Measurements from ENCODE around the gene PLXNA4. TPM values are rescaled to one million over a fixed set of nuclear protein-coding genes. Genes with fewer than 3 reads are reported as not detected.

PLXNA4 gene
- total RNA-seq, 1 donor from 2014 or later = 3.3 TPM

DNA sequence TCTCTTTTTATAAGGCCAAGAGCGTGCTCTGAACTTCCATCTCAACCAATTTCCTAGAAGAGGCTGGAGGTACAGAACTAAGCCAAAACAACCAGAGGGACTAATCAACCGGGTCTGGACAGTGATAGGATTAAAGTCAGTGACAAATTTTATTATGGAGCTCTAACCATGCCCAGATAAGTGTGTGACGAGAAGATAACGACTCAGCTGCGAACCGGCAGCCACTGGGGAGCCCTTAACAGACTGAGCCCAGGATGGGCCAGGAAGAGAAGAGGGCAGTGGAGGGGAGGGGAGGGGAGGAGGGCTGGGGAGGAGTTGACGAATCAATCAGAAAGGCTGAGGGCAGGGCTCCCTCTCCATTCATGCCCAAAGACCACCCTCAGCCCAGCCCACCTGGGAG, 119.9 kb downstream of the PLXNA4 start:
- H3K9ac ChIP-seq (ENCODE audit: low read length) = no peak overlapping the region
- no peaks in the 10 kb centered on the region for H4K20me1 ChIP-seq (ENCODE audit: insufficient read depth, low read length)
- H3K4me2 ChIP-seq (ENCODE audit: low read length) = no peak overlapping the region
- no peak for DNase-seq (ENCODE audit: low read depth)
- FAIRE-seq = no peak
- Mint-ChIP-seq H3K36me3 (ENCODE audit: low read depth, unreplicated experiment) (no peaks in the 10 kb centered on the region), H3K27me3 (ENCODE audit: low read depth, unreplicated experiment) (peaks cover 61% of the 10 kb centered on the region), H3K27ac (ENCODE audit: unreplicated experiment) (no peak overlapping the region), H3K4me3 (ENCODE audit: unreplicated experiment) (no peak overlapping the region), H3K4me1 (ENCODE audit: low read depth, unreplicated experiment) (peaks cover 3% of the 10 kb centered on the region), H3K9me3 (ENCODE audit: unreplicated experiment) (peaks cover 2% of the 10 kb centered on the region)
- H3K36me3 ChIP-seq (ENCODE audit: insufficient read depth, low read length) = no peaks in the 10 kb centered on the region
- TF ChIP-seq, protein P1, sequence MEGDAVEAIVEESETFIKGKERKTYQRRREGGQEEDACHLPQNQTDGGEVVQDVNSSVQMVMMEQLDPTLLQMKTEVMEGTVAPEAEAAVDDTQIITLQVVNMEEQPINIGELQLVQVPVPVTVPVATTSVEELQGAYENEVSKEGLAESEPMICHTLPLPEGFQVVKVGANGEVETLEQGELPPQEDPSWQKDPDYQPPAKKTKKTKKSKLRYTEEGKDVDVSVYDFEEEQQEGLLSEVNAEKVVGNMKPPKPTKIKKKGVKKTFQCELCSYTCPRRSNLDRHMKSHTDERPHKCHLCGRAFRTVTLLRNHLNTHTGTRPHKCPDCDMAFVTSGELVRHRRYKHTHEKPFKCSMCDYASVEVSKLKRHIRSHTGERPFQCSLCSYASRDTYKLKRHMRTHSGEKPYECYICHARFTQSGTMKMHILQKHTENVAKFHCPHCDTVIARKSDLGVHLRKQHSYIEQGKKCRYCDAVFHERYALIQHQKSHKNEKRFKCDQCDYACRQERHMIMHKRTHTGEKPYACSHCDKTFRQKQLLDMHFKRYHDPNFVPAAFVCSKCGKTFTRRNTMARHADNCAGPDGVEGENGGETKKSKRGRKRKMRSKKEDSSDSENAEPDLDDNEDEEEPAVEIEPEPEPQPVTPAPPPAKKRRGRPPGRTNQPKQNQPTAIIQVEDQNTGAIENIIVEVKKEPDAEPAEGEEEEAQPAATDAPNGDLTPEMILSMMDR (IDR thresholded peaks at IDR 0.05; ENCODE audit: insufficient read depth, low read depth, low read length) = no peak
- no peak for TF ChIP-seq EZH2 (IDR thresholded peaks at IDR 0.05; ENCODE audit: insufficient read depth, low read length)
- no peak overlapping the region for H3K27ac ChIP-seq (ENCODE audit: low read depth, low read length)
- H3K4me1 ChIP-seq (ENCODE audit: insufficient read depth, low read length) = peaks cover 5% of the 10 kb centered on the region
- H3K79me2 ChIP-seq (ENCODE audit: insufficient read depth, low read length) = no peaks in the 10 kb centered on the region
- H2AFZ ChIP-seq (ENCODE audit: low read depth, low read length) = no peak overlapping the region
- H3K4me3 ChIP-seq (ENCODE audit: insufficient read depth, low read depth, low read length) = no peak overlapping the region
- no peaks in the 10 kb centered on the region for H3K9me3 ChIP-seq (ENCODE audit: insufficient read depth, low read depth, low read length)
- no peaks in the 10 kb centered on the region for H3K27me3 ChIP-seq (ENCODE audit: insufficient read depth, low read length)

DNA sequence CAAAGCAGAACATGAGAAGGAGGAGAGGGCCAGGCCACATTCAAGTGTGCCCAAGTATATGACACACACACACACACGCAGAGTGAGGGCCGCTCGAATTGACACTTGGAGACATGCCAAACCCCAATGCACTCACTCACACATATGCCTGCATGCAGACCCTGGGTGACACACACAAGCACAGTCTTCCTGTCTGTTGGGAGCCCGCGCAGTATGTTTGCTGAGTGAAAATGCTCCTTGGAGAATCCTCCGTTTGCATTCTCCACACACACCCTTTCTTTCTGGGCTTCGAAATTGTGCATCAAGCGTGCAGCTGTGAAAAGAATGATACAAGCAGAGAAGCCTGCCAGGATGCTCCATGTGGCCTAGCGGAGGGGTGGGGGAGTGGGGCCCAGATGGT, 120.9 kb downstream of the PLXNA4 start:
- peaks cover 5% of the 10 kb centered on the region for H3K4me1 ChIP-seq (ENCODE audit: insufficient read depth, low read length)
- H3K9ac ChIP-seq (ENCODE audit: low read length) = no peak overlapping the region
- H3K36me3 ChIP-seq (ENCODE audit: insufficient read depth, low read length) = no peaks in the 10 kb centered on the region
- Mint-ChIP-seq H3K27me3 (ENCODE audit: low read depth, unreplicated experiment) (peaks cover 66% of the 10 kb centered on the region), H3K27ac (ENCODE audit: unreplicated experiment) (no peak overlapping the region), H3K4me1 (ENCODE audit: low read depth, unreplicated experiment) (no peaks in the 10 kb centered on the region), H3K9me3 (ENCODE audit: unreplicated experiment) (peaks cover 2% of the 10 kb centered on the region), H3K4me3 (ENCODE audit: unreplicated experiment) (no peak overlapping the region), H3K36me3 (ENCODE audit: low read depth, unreplicated experiment) (peaks cover under 1% of the 10 kb centered on the region)
- H3K4me3 ChIP-seq (ENCODE audit: insufficient read depth, low read depth, low read length) = no peak overlapping the region
- H4K20me1 ChIP-seq (ENCODE audit: insufficient read depth, low read length) = no peaks in the 10 kb centered on the region
- no peaks in the 10 kb centered on the region for H3K79me2 ChIP-seq (ENCODE audit: insufficient read depth, low read length)
- H2AFZ ChIP-seq (ENCODE audit: low read depth, low read length) = no peak overlapping the region
- no peak overlapping the region for H3K27ac ChIP-seq (ENCODE audit: low read depth, low read length)
- DNase-seq (ENCODE audit: low read depth) (no peak), FAIRE-seq (no peak)
- H3K4me2 ChIP-seq (ENCODE audit: low read length) = no peak overlapping the region
- H3K27me3 ChIP-seq (ENCODE audit: insufficient read depth, low read length) = no peaks in the 10 kb centered on the region
- TF ChIP-seq, protein P1 (IDR thresholded peaks at IDR 0.05; ENCODE audit: insufficient read depth, low read depth, low read length) = no peak
- no peak for TF ChIP-seq EZH2 (IDR thresholded peaks at IDR 0.05; ENCODE audit: insufficient read depth, low read length)
- H3K9me3 ChIP-seq (ENCODE audit: insufficient read depth, low read depth, low read length) = no peaks in the 10 kb centered on the region

DNA sequence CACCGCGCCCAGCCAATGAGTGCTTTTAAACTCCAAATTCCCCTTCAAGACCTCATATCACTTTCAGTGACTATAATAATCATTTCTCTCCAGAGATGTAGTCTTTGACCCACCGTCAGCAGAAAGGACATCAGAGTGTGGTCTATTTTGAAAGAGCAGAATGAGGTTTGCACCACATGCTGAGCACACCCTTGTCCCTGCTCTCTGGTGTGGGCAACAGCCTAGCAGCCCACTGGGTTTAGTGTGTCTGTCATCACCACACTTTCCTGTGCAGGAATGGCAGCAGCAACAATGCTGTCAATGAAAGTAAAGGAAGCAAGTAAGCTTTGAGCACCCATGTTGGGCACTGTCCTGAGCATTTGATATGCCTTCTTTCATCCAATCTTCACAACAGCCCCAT, 122.4 kb downstream of the PLXNA4 start:
- FAIRE-seq (no peak), DNase-seq (ENCODE audit: low read depth) (no peak)
- Mint-ChIP-seq H3K27me3 (ENCODE audit: low read depth, unreplicated experiment) (peaks cover 64% of the 10 kb centered on the region), H3K4me3 (ENCODE audit: unreplicated experiment) (no peak overlapping the region), H3K36me3 (ENCODE audit: low read depth, unreplicated experiment) (peaks cover 1% of the 10 kb centered on the region), H3K9me3 (ENCODE audit: unreplicated experiment) (peaks cover 4% of the 10 kb centered on the region), H3K4me1 (ENCODE audit: low read depth, unreplicated experiment) (no peaks in the 10 kb centered on the region), H3K27ac (ENCODE audit: unreplicated experiment) (no peak overlapping the region)
- Histone ChIP-seq H2AFZ (ENCODE audit: low read depth, low read length) (no peak overlapping the region), H3K79me2 (ENCODE audit: insufficient read depth, low read length) (no peaks in the 10 kb centered on the region), H3K4me3 (ENCODE audit: insufficient read depth, low read depth, low read length) (no peak overlapping the region), H4K20me1 (ENCODE audit: insufficient read depth, low read length) (no peaks in the 10 kb centered on the region), H3K4me2 (ENCODE audit: low read length) (no peak overlapping the region), H3K9me3 (ENCODE audit: insufficient read depth, low read depth, low read length) (no peaks in the 10 kb centered on the region), H3K36me3 (ENCODE audit: insufficient read depth, low read length) (no peaks in the 10 kb centered on the region), H3K9ac (ENCODE audit: low read length) (no peak overlapping the region), H3K27me3 (ENCODE audit: insufficient read depth, low read length) (no peaks in the 10 kb centered on the region), H3K27ac (ENCODE audit: low read depth, low read length) (no peak overlapping the region), H3K4me1 (ENCODE audit: insufficient read depth, low read length) (peaks cover 5% of the 10 kb centered on the region)
- TF ChIP-seq EZH2 (IDR thresholded peaks at IDR 0.05; ENCODE audit: insufficient read depth, low read length) = no peak
- TF ChIP-seq, protein P1 (IDR thresholded peaks at IDR 0.05; ENCODE audit: insufficient read depth, low read depth, low read length) = no peak

Data from astrocyte (in vitro differentiated cells and primary cell).